NCI-H526 treated with DMSO at 0.1 percent for 48 hours (cell line): ENCODE measurements around the gene GATAD2B.
"Not testable (repeated sequence)": the region's sequence is repeated elsewhere in the genome, so short reads cannot be mapped to it uniquely, and the experiment has no call there.

Source experiments
- DNase-seq: peaks from one replicate; lab custom pipeline; 2025; lab: John Stamatoyannopoulos, UW

Gene GATAD2B

DNA sequence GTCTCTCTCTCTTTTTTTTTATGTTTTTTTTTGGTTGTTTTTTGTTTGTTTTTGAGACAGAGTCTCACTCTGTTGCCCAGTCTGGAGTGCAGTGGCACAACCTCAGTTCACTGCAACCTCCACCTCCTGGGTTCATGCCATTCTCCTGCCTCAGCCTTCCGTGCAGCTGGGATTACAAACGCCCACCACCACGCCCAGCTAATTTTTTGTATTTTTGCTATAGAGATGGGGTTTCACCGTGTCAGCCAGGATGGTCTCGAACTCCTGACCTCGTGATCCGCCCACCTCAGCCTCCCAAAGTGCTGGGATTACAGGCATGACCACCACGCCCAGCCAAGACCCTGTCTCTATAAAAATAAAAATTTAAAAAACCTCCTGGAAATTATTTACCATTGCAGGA, 88.8 kb downstream of the GATAD2B start:
- not testable (repeated sequence) for DNase-seq

- no peak for DNase-seq
Observed at GRCh38 chr1:153833171-153833570, 89.6 kb downstream of the GATAD2B start.

GRCh38 chr1:153832293-153832692, 90.5 kb downstream of the GATAD2B start:
- no peak for DNase-seq

DNA sequence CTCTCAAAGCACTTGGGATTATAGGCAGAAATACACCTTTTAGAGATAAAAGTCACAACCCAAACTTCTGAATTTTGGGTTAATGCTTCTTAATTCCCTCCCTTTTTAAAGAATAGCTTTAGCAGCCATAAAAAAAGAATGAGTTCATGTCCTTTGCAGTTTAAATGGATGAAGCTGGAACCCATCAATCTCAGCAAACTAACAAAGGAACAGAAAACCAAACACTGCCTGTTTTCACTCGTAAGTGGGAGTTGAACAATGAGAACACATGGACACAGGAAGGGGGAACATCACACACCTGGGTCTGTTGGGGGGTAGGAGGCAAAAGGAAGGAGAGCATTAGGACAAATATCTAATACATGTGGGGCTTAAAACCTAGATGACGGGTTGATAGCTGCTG, 91.7 kb downstream of the GATAD2B start:
- DNase-seq = no peak

GRCh38 chr1:153827168-153827964, 95.4 kb downstream of the GATAD2B start:
- no peak for DNase-seq

DNA sequence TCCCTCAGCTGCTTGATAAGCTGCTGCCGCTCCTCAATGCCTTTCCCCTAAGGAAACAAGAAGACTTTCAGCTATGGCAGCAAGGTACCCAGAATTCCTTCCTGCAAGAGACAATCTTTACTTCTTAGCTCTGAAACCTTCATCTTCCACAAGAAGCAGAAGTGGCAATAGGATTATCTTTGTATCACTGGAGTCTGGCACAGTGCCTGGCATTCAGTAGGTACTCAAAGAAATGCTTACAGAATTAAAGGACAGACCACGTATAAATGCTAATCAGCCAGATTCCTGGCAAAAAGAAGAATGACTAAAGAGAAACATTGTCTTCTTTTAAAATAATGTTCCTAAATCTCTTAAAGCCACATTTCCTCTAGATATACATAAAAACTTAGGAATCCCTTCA, 103.9 kb downstream of the GATAD2B start:
- DNase-seq = no peak

DNA sequence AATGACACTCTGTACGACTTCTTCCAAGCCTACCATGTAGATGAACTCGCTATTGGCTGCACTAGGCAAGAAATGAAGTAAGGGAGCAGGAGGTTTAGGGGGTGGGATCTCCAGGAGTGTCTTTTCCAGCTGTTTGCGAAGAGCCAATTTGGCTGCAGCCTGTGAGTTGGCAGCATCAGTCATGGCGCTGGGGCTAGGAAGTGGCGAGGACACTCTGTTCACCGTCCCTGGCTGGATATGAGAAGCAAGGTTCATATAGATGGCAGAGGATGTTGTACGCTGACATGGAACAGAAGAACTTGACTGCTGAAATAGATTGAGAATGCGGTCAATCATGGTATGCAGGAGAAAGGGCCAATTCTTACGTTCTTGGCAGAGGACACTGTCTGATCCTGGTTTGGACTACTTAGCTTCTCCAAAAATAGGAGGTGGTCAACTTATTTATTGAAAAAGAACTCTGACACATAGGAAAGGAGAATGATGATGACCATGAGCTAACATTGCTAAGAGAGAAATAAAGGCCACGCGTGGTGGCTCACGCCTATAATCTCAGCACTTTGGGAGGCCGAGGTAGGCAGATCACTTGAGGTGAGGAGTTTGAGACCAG, 106.4 kb downstream of the GATAD2B start:
- no peak for DNase-seq

DNA sequence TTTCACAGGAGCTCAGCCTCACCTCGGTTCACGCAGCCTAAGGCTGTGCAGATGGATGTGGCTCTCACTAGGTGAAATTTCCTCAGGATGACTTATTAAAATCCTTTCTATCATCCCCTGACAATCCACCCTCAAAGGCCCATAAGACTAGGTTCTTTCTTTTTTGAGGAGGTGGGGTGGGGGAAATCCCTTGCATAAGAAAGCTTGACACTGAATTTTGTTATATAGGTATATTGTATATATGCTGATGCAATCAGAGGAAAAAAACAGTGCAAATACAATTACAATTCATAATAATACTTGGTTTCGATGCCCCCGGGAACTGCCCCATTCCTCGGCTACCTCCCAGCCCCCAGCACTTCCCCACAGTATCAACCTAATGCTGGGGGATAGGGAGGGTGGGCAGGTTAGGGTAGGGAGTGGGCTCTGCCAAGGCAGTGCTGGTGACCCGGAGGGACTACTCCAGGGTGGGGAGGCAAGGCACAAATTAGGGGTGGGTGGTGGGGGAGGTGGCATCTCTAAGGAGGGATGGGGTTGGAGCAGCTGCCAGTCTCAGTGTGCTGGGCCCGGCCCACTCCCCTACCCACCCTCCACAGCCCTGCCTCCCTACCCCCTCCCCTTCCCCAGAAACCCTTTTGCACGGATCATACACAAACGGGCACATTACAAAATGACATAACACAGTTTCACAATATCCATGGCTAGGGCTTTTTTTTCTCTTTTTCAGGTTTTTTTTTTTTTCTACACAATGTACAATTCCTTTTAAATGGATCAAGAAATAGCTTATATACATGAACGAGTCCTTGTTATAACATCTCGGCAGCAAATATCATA, 116.7 kb downstream of the GATAD2B start:
- DNase-seq = no peak

- DNase-seq = no peak
Observed at GRCh38 chr1:153805042-153805745, 117.6 kb downstream of the GATAD2B start.

DNA sequence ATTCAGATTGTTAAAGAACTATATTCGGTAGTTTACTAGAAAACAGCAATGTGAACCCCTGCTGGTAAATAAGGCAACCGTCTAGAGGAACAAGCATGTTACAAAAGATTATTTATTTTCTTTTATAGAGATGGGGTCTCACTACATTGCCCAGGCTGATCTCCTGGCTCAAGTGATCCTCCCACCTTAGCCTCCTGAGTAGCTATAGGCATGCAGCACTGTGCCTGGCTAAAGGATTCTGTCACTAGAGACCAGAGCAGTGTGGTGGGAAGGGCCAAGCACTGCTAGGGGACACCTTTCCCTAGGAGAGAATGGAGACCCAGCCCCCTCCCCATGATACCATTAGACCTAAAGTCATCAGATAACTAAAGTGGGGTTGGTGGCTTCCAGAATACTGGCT, 118.7 kb downstream of the GATAD2B start:
- no peak for DNase-seq

GRCh38 chr1:153803470-153804056, 119.2 kb downstream of the GATAD2B start:
- no peak for DNase-seq

DNA sequence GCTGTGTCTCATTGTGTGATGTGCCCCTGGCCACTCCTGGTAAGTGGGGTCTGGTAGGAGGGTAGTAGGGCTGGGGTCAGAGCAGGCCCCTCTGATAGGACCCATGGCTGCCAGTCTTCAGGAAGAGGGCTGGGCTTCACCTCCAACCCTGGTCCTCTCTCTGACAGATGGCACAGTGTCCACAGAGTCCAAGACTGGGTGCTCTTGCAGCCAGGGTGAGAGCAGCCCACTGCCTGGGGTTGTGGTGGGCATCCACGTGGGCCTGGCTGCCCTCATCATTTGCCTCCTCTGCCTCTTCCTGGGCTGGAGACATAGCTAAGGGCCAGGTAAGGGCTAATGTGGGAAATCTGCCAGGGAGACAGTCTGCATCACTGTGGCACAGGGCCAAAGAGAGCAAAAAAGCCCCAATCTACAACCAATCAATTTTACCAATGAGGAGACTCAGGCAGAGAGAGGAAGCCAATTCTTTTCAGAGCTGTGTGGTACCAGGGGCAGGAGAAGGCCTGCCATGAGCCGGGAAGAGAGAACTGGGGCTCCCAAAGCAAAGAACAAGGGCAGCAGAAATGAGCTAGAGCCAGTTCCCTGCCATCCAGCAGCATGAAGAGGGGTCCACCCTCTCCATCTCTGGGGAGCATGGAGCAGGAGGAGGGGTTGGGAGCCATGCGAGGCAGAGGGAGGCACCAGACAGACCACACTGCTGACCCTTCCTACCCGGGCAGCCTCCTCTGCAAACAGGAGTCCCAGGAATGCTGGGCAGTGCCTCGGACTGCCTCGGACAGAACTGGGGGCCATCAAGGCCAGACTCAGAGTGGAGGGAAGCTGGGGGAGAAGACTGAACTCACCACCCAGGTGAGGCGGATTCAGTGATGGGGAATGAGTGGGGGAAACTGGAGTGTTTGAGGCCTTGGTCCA, 120.7 kb downstream of the GATAD2B start:
- no peak for DNase-seq

DNA sequence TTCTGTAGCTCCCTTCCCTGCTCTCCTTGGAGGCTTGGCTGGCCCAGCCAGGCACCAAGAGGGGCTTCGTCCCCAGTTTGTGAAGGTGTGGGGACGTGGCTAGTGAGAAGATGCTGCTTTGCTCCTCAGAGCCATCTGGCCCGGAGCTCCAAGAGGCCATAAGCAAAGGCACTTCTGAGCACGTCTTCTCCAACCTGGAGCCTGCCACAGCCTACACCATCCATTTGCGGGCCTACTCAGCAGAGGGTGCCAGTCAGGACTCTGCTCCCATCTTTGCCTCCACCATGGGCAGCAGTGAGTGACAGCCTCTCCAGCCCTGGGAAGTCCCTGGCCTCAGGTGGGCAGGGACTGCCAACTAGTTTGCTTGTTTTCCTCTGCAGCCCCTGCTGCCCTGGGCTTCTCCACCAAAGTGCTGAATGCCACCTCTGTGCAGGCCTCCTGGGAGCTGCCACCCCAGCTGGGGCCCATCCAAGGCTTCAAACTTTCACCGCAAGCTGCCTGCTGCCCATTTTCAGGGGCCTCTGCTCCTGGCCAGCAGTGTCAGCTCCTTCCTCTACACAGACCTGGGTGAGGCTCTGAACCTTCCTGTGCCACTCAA, 121.6 kb downstream of the GATAD2B start:
- DNase-seq = no peak

DNA sequence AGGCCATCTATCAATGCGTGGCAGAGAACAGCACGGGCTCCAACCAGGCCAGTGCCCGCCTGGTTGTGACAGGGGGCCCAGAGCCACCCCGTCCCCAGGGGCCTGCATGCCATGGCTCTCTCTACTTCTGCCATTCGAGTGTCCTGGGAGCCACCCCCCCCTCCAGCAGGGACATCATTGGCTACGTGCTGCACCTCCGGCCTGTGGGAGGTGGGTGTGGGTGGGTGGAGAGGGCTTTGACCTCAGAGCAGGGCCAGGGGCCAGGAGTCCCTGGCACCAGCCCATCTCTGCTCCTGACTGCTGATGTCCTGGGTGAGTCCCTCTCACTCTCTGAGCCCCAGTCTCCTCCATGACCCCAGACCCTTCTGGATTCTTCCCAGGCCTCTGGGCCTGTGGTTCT, 122.3 kb downstream of the GATAD2B start:
- no peak for DNase-seq

DNA sequence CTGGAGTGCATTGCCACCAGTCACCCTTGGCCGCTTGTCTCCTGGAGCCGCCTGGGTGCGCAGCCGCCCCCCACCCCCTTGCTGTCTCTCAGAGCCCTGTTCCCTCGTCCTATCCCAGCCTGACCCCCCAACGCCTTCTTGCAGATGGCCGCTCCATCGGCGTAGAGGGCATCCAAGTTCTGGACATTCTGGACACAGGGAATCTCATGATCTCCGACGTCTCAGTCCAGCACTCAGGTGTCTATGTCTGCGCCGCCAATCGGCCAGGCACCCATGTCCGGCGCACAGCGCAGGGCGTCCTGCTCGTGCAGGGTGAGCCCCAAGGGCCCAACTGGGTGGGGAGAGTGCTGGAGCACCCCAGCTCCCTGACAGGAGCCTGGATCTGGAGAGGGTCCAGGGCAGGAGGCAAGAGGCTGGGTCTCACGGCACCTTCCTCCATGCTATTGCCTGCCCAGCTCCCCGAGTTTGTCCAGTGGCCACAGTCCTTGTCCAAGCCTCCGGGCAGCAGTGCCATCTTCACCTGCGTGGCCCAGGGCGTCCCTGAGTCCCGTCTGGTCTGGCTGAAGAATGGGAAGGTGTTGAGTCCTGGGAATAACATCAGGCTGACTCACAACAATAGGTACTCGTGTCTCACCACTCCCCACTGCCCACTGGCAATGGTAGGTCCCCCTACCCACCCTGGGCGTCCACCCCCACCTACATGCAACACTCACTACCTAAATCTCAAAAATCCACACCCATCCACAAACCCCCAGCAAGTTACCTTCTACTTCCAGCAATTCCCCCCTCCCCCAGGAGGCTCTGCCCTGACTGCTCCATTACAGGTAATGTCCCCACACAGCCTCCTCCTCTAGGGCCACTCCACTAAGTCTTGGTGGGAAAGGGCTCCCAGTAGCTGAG, 123.0 kb downstream of the GATAD2B start:
- no peak for DNase-seq

DNA sequence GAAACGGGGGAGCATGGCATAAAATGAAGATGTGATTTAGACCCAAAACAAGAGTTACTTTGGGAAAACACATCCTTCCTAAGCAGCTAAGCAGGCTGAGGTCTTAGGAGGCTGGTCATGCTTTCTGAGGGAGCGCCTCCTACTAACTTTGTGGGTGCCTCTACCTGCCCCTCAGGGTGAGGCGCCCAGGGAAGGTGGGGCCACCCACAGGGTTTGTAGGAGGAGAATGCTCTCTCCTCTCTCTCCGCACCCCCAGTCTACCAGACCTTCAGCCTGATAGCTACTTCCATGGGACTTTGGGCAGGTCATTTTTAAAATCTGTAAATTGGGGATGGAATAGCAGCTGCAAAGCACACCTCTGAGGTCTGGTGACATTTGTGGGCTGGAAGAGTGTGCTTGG, 123.8 kb downstream of the GATAD2B start:
- no peak for DNase-seq

- DNase-seq = no peak
Observed at GRCh38 chr1:153798468-153798780, 124.3 kb downstream of the GATAD2B start.

DNA sequence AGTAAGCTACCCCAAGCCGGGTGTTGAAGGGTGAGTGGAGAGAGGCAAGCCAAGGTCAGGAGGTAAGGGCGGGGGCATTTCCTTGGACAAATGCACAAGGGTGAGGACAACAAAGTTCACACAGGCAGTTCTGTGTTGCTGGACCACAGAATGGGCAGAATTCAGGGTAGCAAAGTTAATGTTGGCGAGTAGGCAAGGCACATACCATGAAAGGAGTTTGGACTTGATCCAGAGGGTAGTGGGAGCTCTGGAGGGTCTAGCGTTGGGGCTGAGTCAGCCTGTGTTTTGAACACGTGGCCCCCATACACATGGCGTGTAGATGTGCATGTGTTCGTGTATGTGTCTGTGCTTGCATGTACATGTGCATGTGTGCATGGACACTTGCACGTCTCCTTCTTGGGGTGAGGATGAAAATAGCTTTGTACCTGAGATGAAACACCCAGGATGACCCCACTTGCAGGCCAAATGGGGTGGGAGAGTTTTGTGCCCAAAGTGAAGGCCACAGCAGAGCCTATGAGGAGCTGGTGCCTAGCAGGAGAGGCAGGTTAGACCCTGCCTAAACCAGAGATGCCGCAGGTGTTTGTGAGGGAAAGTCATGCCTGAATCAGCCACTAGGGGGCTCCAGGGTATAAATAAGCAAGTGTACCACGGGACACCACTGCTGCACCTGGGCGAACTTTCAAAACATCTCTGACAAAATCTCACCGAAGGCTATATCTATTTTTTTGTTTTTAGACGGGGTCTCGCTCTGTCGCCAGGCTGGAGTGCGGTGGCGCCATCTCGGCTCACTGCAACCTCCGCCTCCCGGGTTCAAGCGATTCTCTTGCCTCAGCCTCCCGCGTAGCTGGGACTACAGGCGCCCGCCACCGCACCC, 125.7 kb downstream of the GATAD2B start:
- peak; percentile 88 for DNase-seq
